Measurements from ENCODE around the gene XYLB. TPM values are rescaled to one million over a fixed set of nuclear protein-coding genes. Genes with fewer than 3 reads are reported as not detected.

Gene XYLB
- total RNA-seq, 1 donor from 2014 or later: 6.9 TPM

DNA sequence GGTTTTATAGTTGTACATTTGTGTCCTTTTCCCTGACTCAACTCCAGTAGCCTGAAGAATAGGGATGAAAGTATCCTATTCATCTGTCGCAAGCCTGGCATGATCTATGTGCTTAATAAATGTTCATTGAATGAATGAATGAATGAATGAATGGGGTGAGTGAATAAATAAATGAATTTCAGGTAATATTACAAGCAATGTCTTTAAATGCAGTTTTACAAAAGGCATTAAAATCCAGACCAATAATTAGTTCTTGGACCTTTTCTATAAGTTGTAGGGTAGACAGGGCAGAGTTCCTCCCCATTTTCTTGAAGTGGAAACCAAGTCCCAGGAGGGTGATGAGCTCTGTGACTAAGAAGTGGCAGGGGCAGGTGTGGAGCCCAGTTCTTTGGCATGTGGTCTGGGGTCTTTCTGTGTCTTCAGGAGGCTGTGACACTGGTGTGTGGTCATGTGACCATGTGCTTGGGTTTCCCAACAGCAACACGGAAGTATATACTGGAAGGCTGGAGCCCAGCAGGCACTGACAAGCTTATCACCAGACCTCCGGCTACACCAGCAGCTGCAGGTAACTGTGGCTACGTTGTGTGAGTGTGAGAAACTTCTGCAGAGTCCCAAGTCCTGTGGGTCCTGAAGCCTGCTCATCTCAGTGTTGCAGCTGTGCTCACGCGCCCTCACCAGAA lies 18.3 kb downstream of the XYLB start:
- H3K9me3 ChIP-seq (ENCODE audit: low read depth): no peaks in the 10 kb centered on the region
- TF ChIP-seq EZH2phosphoT487 (IDR thresholded peaks at IDR 0.05) (no peak), EZH2 (IDR thresholded peaks at IDR 0.05) (no peak), CTCF (IDR thresholded peaks at IDR 0.05) (no peak)
- no peak overlapping the region for H3K4me2 ChIP-seq
- no peak overlapping the region for H3K27ac Mint-ChIP-seq
- H3K36me3 ChIP-seq: no peaks in the 10 kb centered on the region
- no peaks in the 10 kb centered on the region for H3K27me3 ChIP-seq
- H3K79me2 ChIP-seq (ENCODE audit: low read depth): no peaks in the 10 kb centered on the region
- no peak overlapping the region for H3K27ac ChIP-seq
- H3K4me3 ChIP-seq: no peak overlapping the region
- H3F3A ChIP-seq (ENCODE audit: low read depth): no peaks in the 10 kb centered on the region
- H3K4me3 Mint-ChIP-seq: no peak overlapping the region
- H3K27me3 Mint-ChIP-seq (ENCODE audit: insufficient read depth, low read depth): no peaks in the 10 kb centered on the region
- DNase-seq (ENCODE audit: low spot score): no peak
- no peaks in the 10 kb centered on the region for H3K4me1 ChIP-seq
- H3K36me3 Mint-ChIP-seq: peaks cover 17% of the 10 kb centered on the region
- no peaks in the 10 kb centered on the region for H3K9me3 Mint-ChIP-seq
- no peaks in the 10 kb centered on the region for H4K20me1 ChIP-seq (ENCODE audit: low read depth)
- H3K9ac ChIP-seq: no peak overlapping the region
- H3K4me1 Mint-ChIP-seq: no peaks in the 10 kb centered on the region
- H2AFZ ChIP-seq (replicated peaks): no peak overlapping the region

GRCh38 chr3:38365469-38366062 lies 19.0 kb downstream of the XYLB start:
- Mint-ChIP-seq H3K27me3 (ENCODE audit: insufficient read depth, low read depth) (no peaks in the 10 kb centered on the region), H3K9me3 (no peaks in the 10 kb centered on the region), H3K36me3 (peaks cover 22% of the 10 kb centered on the region), H3K4me1 (no peaks in the 10 kb centered on the region), H3K4me3 (no peak overlapping the region), H3K27ac (no peak overlapping the region)
- no peak for DNase-seq (ENCODE audit: low spot score)
- Histone ChIP-seq H2AFZ (replicated peaks) (no peak overlapping the region), H3K36me3 (no peaks in the 10 kb centered on the region), H3K27ac (no peak overlapping the region), H3K4me3 (no peak overlapping the region), H3K4me2 (no peak overlapping the region), H3K9ac (no peak overlapping the region), H4K20me1 (ENCODE audit: low read depth) (no peaks in the 10 kb centered on the region), H3K27me3 (no peaks in the 10 kb centered on the region), H3F3A (ENCODE audit: low read depth) (no peaks in the 10 kb centered on the region), H3K4me1 (no peaks in the 10 kb centered on the region), H3K79me2 (ENCODE audit: low read depth) (no peaks in the 10 kb centered on the region), H3K9me3 (ENCODE audit: low read depth) (no peaks in the 10 kb centered on the region)
- TF ChIP-seq EZH2phosphoT487 (IDR thresholded peaks at IDR 0.05) (no peak), CTCF (IDR thresholded peaks at IDR 0.05) (no peak), EZH2 (IDR thresholded peaks at IDR 0.05) (no peak)

- H3K27ac ChIP-seq: no peak overlapping the region
- DNase-seq (ENCODE audit: low spot score): no peak
- no peak overlapping the region for H3K9ac ChIP-seq
- H3K4me3 ChIP-seq: no peak overlapping the region
- no peak overlapping the region for H3K4me2 ChIP-seq
- H3K27ac Mint-ChIP-seq: no peak overlapping the region
- no peak for TF ChIP-seq EZH2 (IDR thresholded peaks at IDR 0.05)
- TF ChIP-seq CTCF (IDR thresholded peaks at IDR 0.05): no peak
- TF ChIP-seq EZH2phosphoT487 (IDR thresholded peaks at IDR 0.05): no peak
- no peaks in the 10 kb centered on the region for H3K4me1 Mint-ChIP-seq
- no peak overlapping the region for H2AFZ ChIP-seq (replicated peaks)
- H3K27me3 ChIP-seq: no peaks in the 10 kb centered on the region
- H3K27me3 Mint-ChIP-seq (ENCODE audit: insufficient read depth, low read depth): no peaks in the 10 kb centered on the region
- no peaks in the 10 kb centered on the region for H3K9me3 Mint-ChIP-seq
- no peaks in the 10 kb centered on the region for H3K79me2 ChIP-seq (ENCODE audit: low read depth)
- no peak overlapping the region for H3K4me3 Mint-ChIP-seq
- H4K20me1 ChIP-seq (ENCODE audit: low read depth): no peaks in the 10 kb centered on the region
- H3K9me3 ChIP-seq (ENCODE audit: low read depth): no peaks in the 10 kb centered on the region
- H3K4me1 ChIP-seq: no peaks in the 10 kb centered on the region
- peaks cover 24% of the 10 kb centered on the region for H3K36me3 Mint-ChIP-seq
- H3F3A ChIP-seq (ENCODE audit: low read depth): no peaks in the 10 kb centered on the region
- H3K36me3 ChIP-seq: no peaks in the 10 kb centered on the region
Measured at GRCh38 chr3:38366082-38366481, 19.5 kb downstream of the XYLB start.

All from neural progenitor cell (in vitro differentiated cells).